OCI-LY3 (cell line): ENCODE results near the gene RBPJ.

Source experiments
- EZH2phosphoT487 ChIP-seq: fragments of 200-600 bp; shearing (Covaris generic); IDR thresholded peaks from 2 replicates; pipeline ENCODE4 v1.6.1; 2018; ENCODE audit warnings: antibody characterized with exemption, mixed run types, low read depth
- TF ChIP-seq, protein P1 (sequence below): fragments of 200-600, 300-600 bp; sonication (generic); IDR thresholded peaks from 2 replicates; pipeline ENCODE4 v1.5.1; 2014; ENCODE audit warnings: antibody characterized with exemption, low read length, low read depth

DNA sequence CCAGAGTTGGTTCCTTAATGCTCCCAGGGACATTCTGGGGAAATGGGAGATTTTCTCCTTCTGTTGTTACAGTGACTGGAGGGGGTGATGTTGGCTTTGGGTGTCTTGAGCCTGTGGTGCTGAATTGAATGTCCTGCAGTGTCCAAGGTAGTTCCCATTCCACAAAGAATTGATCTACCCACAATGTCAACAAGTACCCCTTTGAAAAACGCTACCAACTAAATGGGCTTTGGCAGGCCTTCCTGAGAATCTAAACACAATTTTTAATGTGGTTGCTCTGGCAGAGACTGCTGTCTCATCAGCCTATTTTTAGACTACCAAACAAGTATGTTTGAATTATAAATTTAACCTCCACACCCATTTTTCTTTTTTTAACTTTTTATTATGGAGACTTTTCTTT, 100.1 kb downstream of the RBPJ start:
- TF ChIP-seq, protein P1, sequence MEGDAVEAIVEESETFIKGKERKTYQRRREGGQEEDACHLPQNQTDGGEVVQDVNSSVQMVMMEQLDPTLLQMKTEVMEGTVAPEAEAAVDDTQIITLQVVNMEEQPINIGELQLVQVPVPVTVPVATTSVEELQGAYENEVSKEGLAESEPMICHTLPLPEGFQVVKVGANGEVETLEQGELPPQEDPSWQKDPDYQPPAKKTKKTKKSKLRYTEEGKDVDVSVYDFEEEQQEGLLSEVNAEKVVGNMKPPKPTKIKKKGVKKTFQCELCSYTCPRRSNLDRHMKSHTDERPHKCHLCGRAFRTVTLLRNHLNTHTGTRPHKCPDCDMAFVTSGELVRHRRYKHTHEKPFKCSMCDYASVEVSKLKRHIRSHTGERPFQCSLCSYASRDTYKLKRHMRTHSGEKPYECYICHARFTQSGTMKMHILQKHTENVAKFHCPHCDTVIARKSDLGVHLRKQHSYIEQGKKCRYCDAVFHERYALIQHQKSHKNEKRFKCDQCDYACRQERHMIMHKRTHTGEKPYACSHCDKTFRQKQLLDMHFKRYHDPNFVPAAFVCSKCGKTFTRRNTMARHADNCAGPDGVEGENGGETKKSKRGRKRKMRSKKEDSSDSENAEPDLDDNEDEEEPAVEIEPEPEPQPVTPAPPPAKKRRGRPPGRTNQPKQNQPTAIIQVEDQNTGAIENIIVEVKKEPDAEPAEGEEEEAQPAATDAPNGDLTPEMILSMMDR = no peak
- TF ChIP-seq EZH2phosphoT487 = no peak
